SK-N-SH (cell line): Measurements from ENCODE around the gene SULF2. TPM values are rescaled to one million over a fixed set of nuclear protein-coding genes. Genes with fewer than 3 reads are reported as not detected.

Experiments
- CTCF ChIA-PET: fragments of 300-600, 350-600 bp; formaldehyde crosslinking; extraction: SDS; loops from one replicate; lab custom pipeline; 2021; lab: Yijun Ruan, JAX
- POLR2A ChIA-PET: fragments of 350-600 bp; sonication (Branson Sonifier 250); formaldehyde crosslinking; extraction: SDS; loops from one replicate; lab custom pipeline; 2020; ENCODE audit warnings: antibody characterized with exemption, inconsistent platforms; lab: Yijun Ruan, JAX
- DNase-seq: peaks from one replicate; pipeline ENCODE4 v3.0.0; 2012
- H2AFZ ChIP-seq: fragments of 200-600 bp; sonication (generic); 2 replicates; pipeline ENCODE4 v1.8.1; 2016; ENCODE audit warnings: antibody characterized with exemption, mild to moderate bottlenecking, low read depth
- H3F3A ChIP-seq: fragments of 200-600 bp; sonication (generic); replicated peaks from 2 replicates; pipeline ENCODE3; 2016; ENCODE audit warnings: antibody characterized with exemption, mild to moderate bottlenecking; ENCODE audit not compliant: insufficient read depth
- H3K27ac ChIP-seq, 2 experiments: fragments of 200-500 bp in 1 of 2; fragments of 200-600 bp in 1 of 2; sonication (Bioruptor generic) in 1 of 2; sonication (generic), shearing (Covaris generic) in 1 of 2; 2 replicates each; pipeline versions ENCODE4 v1.5.1 to v1.6.1; 2014 to 2016; ENCODE audit warnings: low read depth in 2 of 2, inconsistent platforms in 1 of 2, low read length in 1 of 2, mild to moderate bottlenecking in 1 of 2, mixed read lengths in 1 of 2
- H3K27me3 ChIP-seq: fragments of 200-600 bp; sonication (generic), shearing (Covaris generic); 2 replicates; pipeline ENCODE4 v1.6.1; 2016; ENCODE audit warnings: mixed run types; ENCODE audit not compliant: insufficient read depth
- H3K36me3 ChIP-seq, 2 experiments: fragments of 200-500 bp in 1 of 2; fragments of 200-600 bp in 1 of 2; sonication (Bioruptor generic) in 1 of 2; sonication (generic) in 1 of 2; replicated peaks in 1 of 2; 2 replicates each; pipeline versions ENCODE3 to v1.5.1; 2014 to 2016; ENCODE audit warnings: low read length in 1 of 2, mild to moderate bottlenecking in 1 of 2; ENCODE audit not compliant: insufficient read depth in 2 of 2, control insufficient read depth in 1 of 2
- H3K4me1 ChIP-seq, 2 experiments: fragments of 200-500 bp in 1 of 2; fragments of 200-600 bp in 1 of 2; sonication (Bioruptor generic) in 1 of 2; sonication (generic), shearing (Covaris generic) in 1 of 2; 2 replicates each; pipeline versions ENCODE4 v1.5.1 to v1.6.1; 2014 to 2016; ENCODE audit warnings: low read depth in 1 of 2, low read length in 1 of 2, mixed run types in 1 of 2; ENCODE audit not compliant: insufficient read depth in 2 of 2, control insufficient read depth in 1 of 2
- H3K4me2 ChIP-seq: fragments of 200-600 bp; sonication (generic), shearing (Covaris generic); 2 replicates; pipeline ENCODE4 v1.6.1; 2017; ENCODE audit warnings: mixed run types
- H3K4me3 ChIP-seq, 2 experiments: fragments of 200-500 bp in 1 of 2; fragments of 200-600 bp in 1 of 2; sonication (Bioruptor generic) in 1 of 2; sonication (generic), shearing (Covaris generic) in 1 of 2; 2 replicates each; pipeline versions ENCODE4 v1.5.1 to v1.8.1; 2014 to 2016; ENCODE audit warnings: low read depth in 2 of 2, inconsistent platforms in 1 of 2, low read length in 1 of 2, mild to moderate bottlenecking in 1 of 2, mixed read lengths in 1 of 2, moderate library complexity in 1 of 2
- H3K79me2 ChIP-seq: fragments of 200-600 bp; sonication (generic); 2 replicates; pipeline ENCODE4 v1.8.1; 2017; ENCODE audit warnings: mild to moderate bottlenecking; ENCODE audit not compliant: insufficient read depth
- H3K9ac ChIP-seq: fragments of 200-600 bp; sonication (generic); 2 replicates; pipeline ENCODE4 v1.6.1; 2017; ENCODE audit warnings: mixed run types
- H3K9me2 ChIP-seq: fragments of 200-600 bp; sonication (generic); 2 replicates; pipeline ENCODE4 v1.6.1; 2017; ENCODE audit warnings: mixed run types
- H3K9me3 ChIP-seq: fragments of 200-600 bp; sonication (generic); 2 replicates; pipeline ENCODE4 v1.6.1; 2017; ENCODE audit warnings: mixed run types, mild to moderate bottlenecking, moderate library complexity
- H4K20me1 ChIP-seq: fragments of 200-600 bp; sonication (generic); 2 replicates; pipeline ENCODE4 v1.6.1; 2017; ENCODE audit warnings: mild to moderate bottlenecking, mixed run types; ENCODE audit not compliant: insufficient read depth
- CHD2 ChIP-seq: fragments of 150-350 bp; IDR thresholded peaks from 2 replicates; pipeline ENCODE4 v1.6.1; 2018; ENCODE audit warnings: low read length; ENCODE audit not compliant: partially characterized antibody
- ELF1 ChIP-seq: IDR thresholded peaks from 2 replicates; pipeline ENCODE4 v1.4.0; 2012
- EZH2phosphoT487 ChIP-seq: fragments of 200-600 bp; sonication (generic); IDR thresholded peaks from 2 replicates; pipeline ENCODE4 v1.6.1; 2017; ENCODE audit warnings: low read depth, mixed run types, mild to moderate bottlenecking, antibody characterized with exemption, moderate library complexity, borderline replicate concordance
- FOSL2 ChIP-seq: IDR thresholded peaks from 2 replicates; pipeline ENCODE4 v1.4.0; 2012; ENCODE audit warnings: low read depth, mild to moderate bottlenecking, moderate library complexity, borderline replicate concordance
- FOXJ3 ChIP-seq: sonication (generic); formaldehyde crosslinking; IDR thresholded peaks from 2 replicates; pipeline ENCODE4 v1.5.1; 2020; ENCODE audit warnings: mild to moderate bottlenecking, missing genetic modification reagents
- GABPA ChIP-seq: IDR thresholded peaks from 2 replicates; pipeline ENCODE4 v1.4.0; 2012; ENCODE audit warnings: low read depth, mild to moderate bottlenecking
- GATA2 ChIP-seq: sonication (generic); formaldehyde crosslinking; IDR thresholded peaks from 2 replicates; pipeline ENCODE4 v1.5.0; 2020; ENCODE audit warnings: mild to moderate bottlenecking, missing genetic modification reagents
- MAX ChIP-seq: IDR thresholded peaks from 2 replicates; pipeline ENCODE4 v1.4.0; 2012; ENCODE audit warnings: low read depth
- NRF1 ChIP-seq: IDR thresholded peaks from 2 replicates; pipeline ENCODE4 v1.6.1; 2012; ENCODE audit warnings: low read depth, mild to moderate bottlenecking, low read length
- RAD21 ChIP-seq: IDR thresholded peaks from 2 replicates; pipeline ENCODE4 v1.6.1; 2012; ENCODE audit warnings: mild to moderate bottlenecking, low read length
- RCOR1 ChIP-seq: fragments of 150-350 bp; IDR thresholded peaks from 2 replicates; pipeline ENCODE4 v1.6.1; 2017; ENCODE audit warnings: antibody characterized with exemption, low read length
- REST ChIP-seq: IDR thresholded peaks from 2 replicates; pipeline ENCODE4 v1.6.1; 2012; ENCODE audit warnings: mild to moderate bottlenecking, low read depth, low read length, moderate library complexity
- RFX5 ChIP-seq: IDR thresholded peaks from 2 replicates; pipeline ENCODE4 v1.6.1; 2012; ENCODE audit warnings: mild to moderate bottlenecking, improper control_type of control experiment, low read length
- RXRA ChIP-seq: IDR thresholded peaks from 2 replicates; pipeline ENCODE4 v1.4.0; 2012; ENCODE audit warnings: low read depth, mild to moderate bottlenecking, borderline replicate concordance
- SIN3A ChIP-seq: IDR thresholded peaks from 2 replicates; pipeline ENCODE4 v1.6.1; 2012; ENCODE audit warnings: low read depth, mild to moderate bottlenecking, low read length, moderate library complexity, borderline replicate concordance
- SMC3 ChIP-seq: IDR thresholded peaks from 2 replicates; pipeline ENCODE4 v1.6.1; 2012; ENCODE audit warnings: low read depth, low read length, improper control_type of control experiment
- USF1 ChIP-seq: IDR thresholded peaks from 2 replicates; pipeline ENCODE4 v1.4.0; 2012; ENCODE audit warnings: low read depth, borderline replicate concordance
- YY1 ChIP-seq: IDR thresholded peaks from 2 replicates; pipeline ENCODE4 v1.4.0; 2012; ENCODE audit warnings: low read depth, mild to moderate bottlenecking
- WGBS: methylation state at CpG from one replicate; pipeline ENCODE4 v1.1.6; 2017; ENCODE audit warnings: low lambda C conversion rate; 5-methylcytosine and 5-hydroxymethylcytosine counted together
- polyA plus RNA-seq, 3 experiments: library from polyadenylated mRNA; depleted of rRNA; stranded (reverse); fragments of >200 nt; gene quantifications; 2 replicates each; pipeline ENCODE4 v1.2.3, GENCODE V29; 2012
- TF ChIP-seq, protein P1 (sequence below): fragments of 150-350 bp; IDR thresholded peaks from 2 replicates; pipeline ENCODE4 v1.6.1; 2017; ENCODE audit warnings: antibody characterized with exemption, low read length, low read depth, borderline replicate concordance
- TF ChIP-seq, protein P2 (sequence below): IDR thresholded peaks from 2 replicates; pipeline ENCODE4; 2012

SULF2 gene
- polyA plus RNA-seq, 1 of the 3 experiments (the other 2 are of a cell fraction): 20.2 TPM

DNA sequence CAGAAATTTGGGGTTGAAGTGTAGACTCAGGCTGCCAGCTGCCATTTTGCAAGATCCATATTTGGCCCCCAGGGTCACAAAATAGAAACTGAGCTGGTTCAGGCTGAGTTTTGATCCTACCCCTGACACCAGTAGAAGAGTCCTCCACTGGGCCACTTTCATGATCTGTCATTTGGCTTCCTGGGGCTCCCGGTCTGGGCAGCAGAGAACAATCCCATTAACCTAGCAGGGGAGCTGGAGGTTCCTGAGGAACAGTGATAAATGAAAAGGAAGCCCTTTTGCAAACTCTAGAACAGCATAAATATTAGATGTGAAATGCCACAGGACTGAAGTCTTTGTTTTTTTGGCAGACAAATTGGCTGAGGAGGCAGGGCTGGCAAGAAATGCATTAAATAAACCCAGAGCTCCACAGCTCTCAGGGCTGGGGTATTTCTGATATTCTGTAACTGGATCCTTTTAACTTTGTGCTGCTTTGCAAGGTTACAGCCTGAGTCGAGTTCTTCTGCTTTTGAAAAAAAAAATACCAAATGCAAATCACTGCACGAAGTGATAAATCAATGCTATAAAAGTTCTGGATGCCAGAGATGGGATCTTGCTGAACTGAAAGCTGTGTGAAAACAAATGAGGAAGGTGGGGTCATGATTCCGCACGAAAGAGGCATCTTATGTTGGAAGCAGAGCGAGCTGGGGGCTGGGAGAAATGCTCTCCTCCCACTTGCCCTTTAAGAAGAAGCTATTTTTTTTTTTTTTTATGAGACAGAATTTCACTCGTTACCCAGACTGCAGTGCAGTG is 64.4 kb downstream of the SULF2 start:
- Histone ChIP-seq H3K4me1 (peaks cover 0 to 7% of the 10 kb centered on the region in 2 experiments; a peak in 1 of 4 replicates), H3K36me3 (no peaks in the 10 kb centered on the region), H3K27me3 (no peaks in the 10 kb centered on the region), H3K9me2 (no peaks in the 10 kb centered on the region), H3K4me3 (no peak overlapping the region), H3K9me3 (no peaks in the 10 kb centered on the region), H3F3A (no peaks in the 10 kb centered on the region), H3K9ac (no peak overlapping the region), H3K4me2 (no peak overlapping the region), H2AFZ (no peak overlapping the region), H3K27ac (no peak overlapping the region), H4K20me1 (no peaks in the 10 kb centered on the region), H3K79me2 (no peaks in the 10 kb centered on the region)
- TF ChIP-seq FOXJ3 (CRISPR knock-in tag): no peak
- no peak for TF ChIP-seq REST
- no peak for TF ChIP-seq SMC3
- no peak for TF ChIP-seq GABPA
- TF ChIP-seq SIN3A: no peak
- TF ChIP-seq NRF1: no peak
- no peak for TF ChIP-seq RCOR1
- no peak for TF ChIP-seq ELF1
- no peak for TF ChIP-seq GATA2 (CRISPR knock-in tag)
- TF ChIP-seq RXRA: no peak
- POLR2A ChIA-PET: interaction anchor here (0.6 kb wide), 1 partner anchor 72 kb away, joined by 3 read pairs; no protein-coding TSS in a partner anchor
- 63% methylated on average over 7 of the region's 7 CpGs for WGBS
- DNase-seq: no peak
- CTCF ChIA-PET: interaction anchor here (0.6 to 2.3 kb wide), 4 partner anchors 62 to 900 kb away, joined by 3 to 15 read pairs (median 4); no protein-coding TSS in a partner anchor

- Histone ChIP-seq H3K9me2 (no peaks in the 10 kb centered on the region), H3K27me3 (no peaks in the 10 kb centered on the region), H2AFZ (no peak overlapping the region), H3K9ac (no peak overlapping the region), H3K4me1 (peaks cover 0 to 3% of the 10 kb centered on the region in 2 experiments; a peak in 1 of 4 replicates), H3K27ac (no peak overlapping the region), H3K4me3 (no peak overlapping the region), H3K4me2 (no peak overlapping the region), H3K36me3 (no peaks in the 10 kb centered on the region), H3K9me3 (no peaks in the 10 kb centered on the region), H3K79me2 (no peaks in the 10 kb centered on the region), H3F3A (no peaks in the 10 kb centered on the region), H4K20me1 (no peaks in the 10 kb centered on the region)
- WGBS: 83% methylated on average over 1 of the region's 2 CpGs
- CTCF ChIA-PET: interaction anchor here (0.7 to 2.3 kb wide), 3 partner anchors 56 to 901 kb away, joined by 3 to 8 read pairs (median 6); no protein-coding TSS in a partner anchor
- POLR2A ChIA-PET: no interaction called here
- no peak for DNase-seq
- no peak for TF ChIP-seq NRF1
- no peak for TF ChIP-seq MAX
- no peak for TF ChIP-seq EZH2phosphoT487
- TF ChIP-seq RAD21: no peak
- no peak for TF ChIP-seq RFX5
- no peak for TF ChIP-seq SIN3A
- TF ChIP-seq GATA2 (CRISPR knock-in tag): no peak
- no peak for TF ChIP-seq FOSL2
- TF ChIP-seq USF1: no peak
- no peak for TF ChIP-seq CHD2
- no peak for TF ChIP-seq ELF1
- no peak for TF ChIP-seq YY1
- TF ChIP-seq, protein P1, sequence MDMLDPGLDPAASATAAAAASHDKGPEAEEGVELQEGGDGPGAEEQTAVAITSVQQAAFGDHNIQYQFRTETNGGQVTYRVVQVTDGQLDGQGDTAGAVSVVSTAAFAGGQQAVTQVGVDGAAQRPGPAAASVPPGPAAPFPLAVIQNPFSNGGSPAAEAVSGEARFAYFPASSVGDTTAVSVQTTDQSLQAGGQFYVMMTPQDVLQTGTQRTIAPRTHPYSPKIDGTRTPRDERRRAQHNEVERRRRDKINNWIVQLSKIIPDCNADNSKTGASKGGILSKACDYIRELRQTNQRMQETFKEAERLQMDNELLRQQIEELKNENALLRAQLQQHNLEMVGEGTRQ: no peak
- TF ChIP-seq, protein P2, sequence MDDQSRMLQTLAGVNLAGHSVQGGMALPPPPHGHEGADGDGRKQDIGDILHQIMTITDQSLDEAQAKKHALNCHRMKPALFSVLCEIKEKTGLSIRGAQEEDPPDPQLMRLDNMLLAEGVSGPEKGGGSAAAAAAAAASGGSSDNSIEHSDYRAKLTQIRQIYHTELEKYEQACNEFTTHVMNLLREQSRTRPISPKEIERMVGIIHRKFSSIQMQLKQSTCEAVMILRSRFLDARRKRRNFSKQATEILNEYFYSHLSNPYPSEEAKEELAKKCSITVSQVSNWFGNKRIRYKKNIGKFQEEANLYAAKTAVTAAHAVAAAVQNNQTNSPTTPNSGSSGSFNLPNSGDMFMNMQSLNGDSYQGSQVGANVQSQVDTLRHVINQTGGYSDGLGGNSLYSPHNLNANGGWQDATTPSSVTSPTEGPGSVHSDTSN: no peak
- TF ChIP-seq FOXJ3 (CRISPR knock-in tag): no peak
Observed at GRCh38 chr20:47719625-47720024, 65.7 kb downstream of the SULF2 start.
